Erythroblast (primary cell): Measurements from ENCODE around the gene GPC6.

ENCODE experiments used
- GATA1 ChIP-seq: IDR thresholded peaks from 2 replicates; pipeline ENCODE4 v1.6.1; 2011; ENCODE audit warnings: low read depth, mild to moderate bottlenecking, control low read depth, low read length, moderate library complexity
- POLR2A ChIP-seq: IDR thresholded peaks from 2 replicates; pipeline ENCODE4 v1.6.1; 2011; ENCODE audit warnings: mild to moderate bottlenecking, low read length

- TF ChIP-seq POLR2A (no peak), GATA1 (no peak)
Observed at GRCh38 chr13:94322925-94323763, 1096.5 kb downstream of the GPC6 start.
